WTC11 (cell line): ENCODE measurements around the gene RND1. TPM values are rescaled to one million over a fixed set of nuclear protein-coding genes. Genes with fewer than 3 reads are reported as not detected.

Experiments
- ATAC-seq: fragments of 200-7000 bp; cut with Tn5 transposase; 2 replicates; pipeline ENCODE4 v1.10.0; 2021; ENCODE audit warnings: mild to moderate bottlenecking, moderate library complexity
- CTCF ChIA-PET: fragments of 300-600 bp; sonication (Branson Sonifier 250); formaldehyde crosslinking; loops from one replicate; lab custom pipeline; 2021; ENCODE audit warnings: antibody characterized with exemption; lab: Charles Lee
- POLR2A ChIA-PET: fragments of 350-600 bp; sonication (Branson Sonifier 250); formaldehyde crosslinking; loops from one replicate; lab custom pipeline; 2021; ENCODE audit warnings: antibody characterized with exemption; lab: Charles Lee
- DNase-seq: peaks from one replicate; pipeline ENCODE4 v3.0.0; 2021; ENCODE audit warnings: low spot score
- H3K27ac Mint-ChIP-seq: 2 replicates; pipeline ENCODE4 v1.8.0; 2021; ENCODE audit warnings: mixed read lengths
- H3K27me3 Mint-ChIP-seq: 2 replicates; pipeline ENCODE4 v1.8.0; 2021; ENCODE audit warnings: low read depth, mild to moderate bottlenecking, moderate library complexity, mixed read lengths
- H3K36me3 Mint-ChIP-seq: 2 replicates; pipeline ENCODE4 v1.8.0; 2021; ENCODE audit warnings: mixed read lengths
- H3K4me1 Mint-ChIP-seq: 2 replicates; pipeline ENCODE4 v1.8.0; 2022; ENCODE audit warnings: mixed read lengths
- H3K4me3 Mint-ChIP-seq: 2 replicates; pipeline ENCODE4 v1.8.0; 2021; ENCODE audit warnings: mild to moderate bottlenecking, moderate library complexity, mixed read lengths
- H3K9me3 Mint-ChIP-seq: 2 replicates; pipeline ENCODE4 v1.8.0; 2021; ENCODE audit warnings: mixed read lengths
- AR ChIP-seq: fragments of 250-450 bp; sonication (Bioruptor Pico); IDR thresholded peaks from 2 replicates; pipeline ENCODE4 v1.9.0; 2021; ENCODE audit warnings: mild to moderate bottlenecking
- ATF1 ChIP-seq: sonication (generic); formaldehyde crosslinking; IDR thresholded peaks from 2 replicates; pipeline ENCODE4 v1.8.1; 2023; ENCODE audit warnings: mild to moderate bottlenecking, moderate library complexity, missing genetic modification reagents
- GABPB1 ChIP-seq: sonication (generic); formaldehyde crosslinking; IDR thresholded peaks from 2 replicates; pipeline ENCODE4 v1.8.1; 2023; ENCODE audit warnings: mild to moderate bottlenecking, missing genetic modification reagents
- GTF2I ChIP-seq: fragments of 250-450 bp; sonication (Bioruptor Pico); conservative IDR thresholded peaks from 2 replicates; pipeline ENCODE4 v1.4.0; 2021; ENCODE audit warnings: mild to moderate bottlenecking
- IRF1 ChIP-seq: sonication (generic); formaldehyde crosslinking; IDR thresholded peaks from 2 replicates; pipeline ENCODE4 v1.8.0; 2023; ENCODE audit warnings: missing genetic modification reagents
- IRF2 ChIP-seq: sonication (generic); formaldehyde crosslinking; IDR thresholded peaks from 2 replicates; pipeline ENCODE4 v1.8.0; 2022; ENCODE audit warnings: low read depth, missing genetic modification reagents, borderline replicate concordance
- JUN ChIP-seq: sonication (generic); formaldehyde crosslinking; IDR thresholded peaks from 2 replicates; pipeline ENCODE4 v1.8.0; 2023; ENCODE audit warnings: mild to moderate bottlenecking, missing genetic modification reagents
- KAT7 ChIP-seq: sonication (generic); formaldehyde crosslinking; IDR thresholded peaks from 2 replicates; pipeline ENCODE4 v1.8.1; 2023; ENCODE audit warnings: missing genetic modification reagents, mild to moderate bottlenecking, borderline replicate concordance
- MLX ChIP-seq: sonication (generic); formaldehyde crosslinking; IDR thresholded peaks from 2 replicates; pipeline ENCODE4 v1.8.1; 2023; ENCODE audit warnings: mild to moderate bottlenecking, missing genetic modification reagents, moderate library complexity
- NFATC4 ChIP-seq: fragments of 250-450 bp; sonication (Bioruptor Pico); IDR thresholded peaks from 2 replicates; pipeline ENCODE4 v1.9.0; 2021; ENCODE audit warnings: mild to moderate bottlenecking
- NR3C1 ChIP-seq: sonication (generic); formaldehyde crosslinking; conservative IDR thresholded peaks from 2 replicates; pipeline ENCODE4 v1.8.1; 2023; ENCODE audit warnings: low read depth, mild to moderate bottlenecking, missing genetic modification reagents
- RORB ChIP-seq: fragments of 250-450 bp; sonication (Bioruptor Pico); IDR thresholded peaks from 2 replicates; pipeline ENCODE4 v1.9.0; 2021; ENCODE audit warnings: mild to moderate bottlenecking
- TEAD4 ChIP-seq: sonication (generic); formaldehyde crosslinking; IDR thresholded peaks from 2 replicates; pipeline ENCODE4 v1.8.0; 2022; ENCODE audit warnings: mild to moderate bottlenecking, missing genetic modification reagents
- USF1 ChIP-seq: sonication (generic); formaldehyde crosslinking; IDR thresholded peaks from 2 replicates; pipeline ENCODE4 v1.8.0; 2022; ENCODE audit warnings: mild to moderate bottlenecking, missing genetic modification reagents
- ZNF138 ChIP-seq: sonication (generic); formaldehyde crosslinking; conservative IDR thresholded peaks from 2 replicates; pipeline ENCODE4 v1.8.1; 2022; ENCODE audit warnings: mild to moderate bottlenecking, moderate library complexity, missing genetic modification reagents
- ZNF396 ChIP-seq: fragments of 250-450 bp; sonication (Bioruptor Pico); IDR thresholded peaks from 2 replicates; pipeline ENCODE4 v1.8.0; 2021; ENCODE audit warnings: mild to moderate bottlenecking, moderate library complexity, borderline replicate concordance
- ZNF416 ChIP-seq: fragments of 250-450 bp; sonication (Bioruptor Pico); IDR thresholded peaks from 2 replicates; pipeline ENCODE4 v1.9.0; 2021; ENCODE audit warnings: mild to moderate bottlenecking, inconsistent platforms
- total RNA-seq: library from RNA; stranded (reverse); gene quantifications from 3 replicates; pipeline ENCODE4 v1.2.3, GENCODE V29; 2021
- TF ChIP-seq, protein P1 (sequence below): sonication (generic); formaldehyde crosslinking; IDR thresholded peaks from 2 replicates; pipeline ENCODE4 v1.8.1; 2023; ENCODE audit warnings: mild to moderate bottlenecking, moderate library complexity, missing genetic modification reagents
- TF ChIP-seq, protein P2 (sequence below): sonication (generic); formaldehyde crosslinking; conservative IDR thresholded peaks from 2 replicates; pipeline ENCODE4 v1.8.1; 2022; ENCODE audit warnings: mild to moderate bottlenecking, missing genetic modification reagents

Gene RND1
- total RNA-seq, 1 experiment from 2014 or later = 7.6 TPM

GRCh38 chr12:48813465-48814261 is 52.0 kb downstream of the RND1 start:
- Mint-ChIP-seq H3K27ac (no peak overlapping the region), H3K9me3 (no peaks in the 10 kb centered on the region), H3K4me1 (peaks cover 38% of the 10 kb centered on the region)
- peak; percentile 69 for DNase-seq
- CTCF ChIA-PET = interaction anchor here (0.5 to 4.3 kb wide), 20 partner anchors 9 to 184 kb away, joined by 3 to 44 read pairs (median 6); partner anchors contain the start of genes ADCY6, ARF3, DDX23 and KANSL2
- TF ChIP-seq NFATC4 (CRISPR knock-in tag) (no peak), MLX (no peak), GTF2I (CRISPR knock-in tag) (no peak), KAT7 (CRISPR knock-in tag) (peak; percentile 91; the same call in 1 of the 2 replicates), GABPB1 (CRISPR knock-in tag) (no peak), TEAD4 (CRISPR knock-in tag) (no peak)
- TF ChIP-seq, all 79 proteins: peak for 1
- peaks cover 62% of the 10 kb centered on the region for H3K27me3 Mint-ChIP-seq
- POLR2A ChIA-PET = interaction anchor here (0.6 to 1.0 kb wide), 2 partner anchors 24 to 52 kb away, joined by 4 to 7 read pairs; partner anchors contain the start of gene ADCY6
- H3K36me3 Mint-ChIP-seq = no peaks in the 10 kb centered on the region
- peak; percentile 16 for ATAC-seq
- H3K4me3 Mint-ChIP-seq = peak overlapping the region; percentile 87

- ATAC-seq (no peak), DNase-seq (no peak)
- Mint-ChIP-seq H3K36me3 (no peaks in the 10 kb centered on the region), H3K27me3 (peaks cover 51% of the 10 kb centered on the region), H3K4me3 (peak overlapping the region; percentile 87), H3K27ac (no peak overlapping the region), H3K4me1 (peaks cover 38% of the 10 kb centered on the region), H3K9me3 (no peaks in the 10 kb centered on the region)
- CTCF ChIA-PET = interaction anchor here (0.8 to 4.3 kb wide), 5 partner anchors 59 to 185 kb away, joined by 3 to 22 read pairs (median 9); no protein-coding TSS in a partner anchor
- POLR2A ChIA-PET = no interaction called here
- TF ChIP-seq ZNF416 (no peak), RORB (CRISPR knock-in tag) (no peak)
These were observed 53.3 kb downstream of the RND1 start for GRCh38 chr12:48812389-48812788.

DNA sequence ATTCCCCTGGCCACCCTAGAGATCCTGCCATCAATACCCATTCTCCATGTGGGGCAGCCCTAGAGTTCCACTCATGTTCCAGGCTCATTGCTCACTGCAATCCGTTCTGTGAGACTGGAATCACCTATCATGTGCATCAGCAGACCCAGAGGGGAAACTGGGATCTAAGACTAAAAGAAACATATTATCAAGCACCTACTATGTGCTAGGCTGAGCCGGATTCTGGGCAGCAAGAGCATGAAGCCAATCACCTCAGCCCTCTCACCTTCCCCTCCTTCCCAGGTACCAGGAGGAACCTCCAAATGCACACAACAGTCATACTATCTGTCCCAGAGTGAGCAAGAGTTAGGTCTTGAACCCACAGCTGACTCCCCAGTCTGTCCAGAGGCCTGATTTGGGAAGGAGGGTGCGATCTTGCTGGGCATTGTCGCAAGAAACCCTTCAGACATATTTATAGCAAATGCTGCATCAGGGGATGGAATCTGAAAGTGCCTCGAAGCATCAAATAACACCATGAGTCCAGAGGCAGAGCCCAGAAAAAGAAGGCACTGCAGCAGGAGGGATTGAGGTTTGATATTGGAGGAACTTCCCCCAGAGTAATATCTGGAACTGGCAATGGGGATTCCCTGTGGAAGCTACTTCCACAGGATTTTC is 54.1 kb downstream of the RND1 start:
- DNase-seq (no peak), ATAC-seq (no peak)
- no peak overlapping the region for H3K27ac Mint-ChIP-seq
- TF ChIP-seq IRF2 (CRISPR knock-in tag) (no peak), GABPB1 (CRISPR knock-in tag) (no peak), AR (CRISPR knock-in tag) (no peak), ATF1 (CRISPR knock-in tag) (no peak), KAT7 (CRISPR knock-in tag) (no peak), ZNF396 (CRISPR knock-in tag) (no peak)
- H3K9me3 Mint-ChIP-seq = no peaks in the 10 kb centered on the region
- H3K36me3 Mint-ChIP-seq = no peaks in the 10 kb centered on the region
- POLR2A ChIA-PET = interaction anchor here (0.6 kb wide), 1 partner anchor 58 kb away, joined by 7 read pairs; no protein-coding TSS in a partner anchor
- peaks cover 43% of the 10 kb centered on the region for H3K27me3 Mint-ChIP-seq
- H3K4me1 Mint-ChIP-seq = peaks cover 32% of the 10 kb centered on the region
- H3K4me3 Mint-ChIP-seq = no peak overlapping the region
- CTCF ChIA-PET = interaction anchor here (0.6 to 2.5 kb wide), 6 partner anchors 8 to 176 kb away, joined by 3 to 13 read pairs (median 4); partner anchors contain the start of gene DDX23

DNA sequence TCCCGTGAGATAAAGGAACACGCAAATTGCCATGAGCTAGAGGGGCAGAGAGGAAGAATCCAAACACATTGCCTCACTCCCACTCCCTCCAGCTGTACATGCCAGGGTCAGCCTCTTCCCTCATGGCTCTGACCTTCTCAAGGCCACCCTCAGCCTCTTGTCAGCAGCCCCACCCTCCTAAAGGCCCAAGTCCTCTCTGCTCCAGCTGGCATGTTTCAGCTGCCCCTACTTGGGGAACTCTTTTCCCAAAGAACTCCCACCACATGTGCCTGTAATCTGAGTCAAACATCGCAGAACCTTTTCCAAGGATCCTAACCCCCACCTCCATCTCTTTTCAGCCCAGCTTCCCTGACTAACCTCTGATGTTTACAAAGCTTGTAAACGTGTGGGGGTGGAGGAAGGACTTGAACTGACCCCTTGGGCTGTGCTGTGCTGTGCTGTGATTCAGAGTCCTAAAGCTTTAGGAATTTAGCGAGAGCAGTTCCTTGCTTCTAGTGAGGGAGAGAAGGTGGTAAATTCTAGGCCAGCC is 54.7 kb downstream of the RND1 start:
- H3K4me1 Mint-ChIP-seq = peaks cover 27% of the 10 kb centered on the region
- H3K27ac Mint-ChIP-seq = no peak overlapping the region; the same call in 1 of the 2 replicates
- no peak overlapping the region for H3K4me3 Mint-ChIP-seq
- peaks cover 37% of the 10 kb centered on the region for H3K27me3 Mint-ChIP-seq
- no peaks in the 10 kb centered on the region for H3K9me3 Mint-ChIP-seq
- CTCF ChIA-PET = interaction anchor here (1.1 to 2.5 kb wide), 6 partner anchors 8 to 277 kb away, joined by 3 to 13 read pairs (median 3); no protein-coding TSS in a partner anchor
- DNase-seq (no peak), ATAC-seq (no peak)
- no peaks in the 10 kb centered on the region for H3K36me3 Mint-ChIP-seq
- POLR2A ChIA-PET = interaction anchor here (0.6 to 0.7 kb wide), 2 partner anchors 11 to 58 kb away, joined by 3 to 7 read pairs; no protein-coding TSS in a partner anchor
- TF ChIP-seq USF1 (CRISPR knock-in tag) (no peak), IRF1 (CRISPR knock-in tag) (no peak), TEAD4 (CRISPR knock-in tag) (no peak), JUN (no peak), ZNF138 (CRISPR knock-in tag) (no peak), NR3C1 (no peak)
- TF ChIP-seq, protein P1, sequence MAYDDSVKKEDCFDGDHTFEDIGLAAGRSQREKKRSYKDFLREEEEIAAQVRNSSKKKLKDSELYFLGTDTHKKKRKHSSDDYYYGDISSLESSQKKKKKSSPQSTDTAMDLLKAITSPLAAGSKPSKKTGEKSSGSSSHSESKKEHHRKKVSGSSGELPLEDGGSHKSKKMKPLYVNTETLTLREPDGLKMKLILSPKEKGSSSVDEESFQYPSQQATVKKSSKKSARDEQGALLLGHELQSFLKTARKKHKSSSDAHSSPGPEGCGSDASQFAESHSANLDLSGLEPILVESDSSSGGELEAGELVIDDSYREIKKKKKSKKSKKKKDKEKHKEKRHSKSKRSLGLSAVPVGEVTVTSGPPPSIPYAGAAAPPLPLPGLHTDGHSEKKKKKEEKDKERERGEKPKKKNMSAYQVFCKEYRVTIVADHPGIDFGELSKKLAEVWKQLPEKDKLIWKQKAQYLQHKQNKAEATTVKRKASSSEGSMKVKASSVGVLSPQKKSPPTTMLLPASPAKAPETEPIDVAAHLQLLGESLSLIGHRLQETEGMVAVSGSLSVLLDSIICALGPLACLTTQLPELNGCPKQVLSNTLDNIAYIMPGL = no peak
- TF ChIP-seq, protein P2, sequence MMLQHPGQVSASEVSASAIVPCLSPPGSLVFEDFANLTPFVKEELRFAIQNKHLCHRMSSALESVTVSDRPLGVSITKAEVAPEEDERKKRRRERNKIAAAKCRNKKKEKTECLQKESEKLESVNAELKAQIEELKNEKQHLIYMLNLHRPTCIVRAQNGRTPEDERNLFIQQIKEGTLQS (CRISPR knock-in tag) = no peak
